Measurements from ENCODE around the gene DPH2.

Gene DPH2

DNA sequence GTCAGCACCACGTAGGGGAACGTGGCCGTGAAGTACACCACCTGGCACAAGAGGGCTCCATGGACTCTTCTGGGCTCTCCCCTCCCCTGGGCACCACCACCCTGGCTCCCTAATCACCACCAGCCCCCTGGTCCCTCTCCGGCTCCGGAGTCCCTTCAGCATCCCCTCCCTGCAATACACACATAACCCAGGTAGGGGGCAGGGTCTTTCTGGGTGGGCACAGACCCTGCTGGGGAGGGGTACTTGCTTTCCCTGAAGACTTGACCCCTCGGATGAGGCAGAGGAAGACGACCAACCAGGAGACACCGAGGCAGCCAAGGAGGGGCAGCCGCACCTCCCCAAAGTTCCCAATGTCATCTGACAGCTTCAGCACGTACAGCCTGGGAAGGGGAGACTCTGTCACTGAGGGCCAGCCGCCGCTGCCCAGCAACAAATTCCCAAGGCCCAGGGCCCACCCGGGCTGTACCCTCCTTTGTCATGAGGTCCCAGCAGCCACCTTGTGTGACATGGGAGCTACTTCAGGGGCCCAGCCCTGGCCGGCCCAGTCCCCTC lies 32.9 kb downstream of the DPH2 start:
- no peak for DNase-seq (ENCODE audit: low read depth)

DNA sequence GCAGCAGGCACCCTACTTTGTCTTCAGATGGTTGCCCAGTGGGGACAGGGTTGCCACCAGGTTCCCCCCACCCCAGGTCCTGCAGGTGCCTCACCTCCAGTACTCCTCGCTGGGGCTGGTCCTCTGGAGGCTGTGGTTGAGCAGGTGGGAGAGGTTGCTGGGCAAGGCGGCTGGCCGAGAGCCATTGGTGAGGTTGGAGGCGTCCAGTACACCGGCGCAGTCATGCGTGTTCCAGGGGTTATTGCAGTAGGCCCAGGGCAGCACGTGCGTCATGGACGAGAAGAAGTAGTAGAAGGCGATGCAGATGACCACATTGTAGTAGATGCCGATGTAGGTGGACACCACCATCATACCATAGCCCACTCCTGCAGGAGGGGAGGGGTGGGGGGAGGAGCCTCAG lies 38.4 kb downstream of the DPH2 start:
- no peak for DNase-seq (ENCODE audit: low read depth)

DNA sequence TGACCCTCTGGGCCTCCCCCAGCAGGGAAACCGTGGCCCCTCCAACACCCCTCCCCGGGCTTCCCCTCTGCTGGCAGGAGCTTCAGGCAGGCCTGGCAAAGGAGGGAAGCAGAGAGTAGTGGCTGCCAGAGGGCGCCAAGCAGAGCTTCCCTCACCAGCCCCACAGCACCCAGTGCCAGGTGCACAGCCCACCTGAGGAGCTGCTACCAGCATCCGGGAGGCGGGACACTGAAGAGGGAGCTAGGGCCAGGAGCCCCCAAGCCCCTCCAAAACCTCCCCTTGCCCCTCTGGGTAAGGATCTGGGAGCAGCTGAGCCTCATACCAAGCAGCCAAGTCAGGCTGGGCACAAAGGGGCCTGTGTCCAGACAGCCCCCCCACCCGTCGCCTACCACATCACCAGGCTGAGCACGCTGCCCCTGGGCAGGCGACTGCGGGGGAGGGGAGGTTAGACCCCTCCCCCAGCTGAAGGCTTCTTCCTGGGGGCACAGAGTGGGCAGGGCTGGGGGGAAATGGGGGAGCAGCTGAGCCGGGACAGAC lies 41.2 kb downstream of the DPH2 start:
- no peak for DNase-seq (ENCODE audit: low read depth)

DNA sequence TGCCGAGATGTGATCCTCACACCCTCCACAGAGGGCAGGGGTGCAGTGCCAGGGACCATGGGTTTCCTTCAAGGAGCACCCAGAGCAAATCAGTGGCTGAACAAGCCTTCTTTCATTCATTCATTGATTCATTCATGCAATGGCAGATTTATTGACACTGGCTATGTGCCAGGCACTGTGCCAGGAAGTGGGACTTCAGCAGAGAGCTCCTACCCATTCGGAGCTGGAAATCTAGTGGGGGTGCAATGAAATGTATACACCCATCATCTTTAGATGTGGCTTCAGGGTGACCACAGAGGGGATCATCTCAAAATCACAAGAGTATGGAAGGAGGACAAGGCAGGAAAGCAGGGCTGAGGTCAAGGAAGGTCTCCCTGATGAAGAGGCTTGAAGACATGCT lies 42.6 kb downstream of the DPH2 start:
- no peak for DNase-seq (ENCODE audit: low read depth)

DNA sequence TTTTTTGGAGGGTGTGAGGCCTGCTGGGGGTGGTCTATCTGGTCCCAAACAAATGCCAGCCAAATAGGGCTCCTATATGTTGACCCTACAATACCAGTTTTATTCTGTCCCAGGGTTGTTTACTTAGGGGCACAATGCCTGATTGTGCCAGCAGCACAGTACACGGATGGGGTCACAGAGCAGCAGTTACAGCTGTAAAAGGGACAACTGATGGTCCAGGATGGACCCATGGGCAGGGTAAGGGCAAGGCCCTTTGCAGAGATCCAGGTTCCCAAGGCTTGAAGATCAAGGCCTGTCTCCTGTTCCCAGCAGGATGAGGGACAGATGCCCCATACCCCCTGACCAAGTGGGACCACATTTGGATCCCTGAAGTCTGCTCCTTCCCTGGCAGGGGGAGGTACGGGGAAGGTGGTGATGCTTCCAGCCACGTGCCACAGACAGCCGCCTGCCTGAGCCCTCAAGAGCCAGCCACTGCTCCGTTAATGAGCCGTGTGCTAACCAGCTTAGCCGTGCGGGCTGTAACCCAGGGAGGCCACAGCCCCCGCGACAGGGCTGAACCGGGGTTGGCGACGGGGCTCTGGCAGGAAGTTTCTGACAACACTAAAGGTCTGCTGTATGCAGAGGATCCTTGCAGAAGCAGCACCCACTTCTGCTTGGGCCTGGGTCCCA lies 43.3 kb downstream of the DPH2 start:
- no peak for DNase-seq (ENCODE audit: low read depth)

DNA sequence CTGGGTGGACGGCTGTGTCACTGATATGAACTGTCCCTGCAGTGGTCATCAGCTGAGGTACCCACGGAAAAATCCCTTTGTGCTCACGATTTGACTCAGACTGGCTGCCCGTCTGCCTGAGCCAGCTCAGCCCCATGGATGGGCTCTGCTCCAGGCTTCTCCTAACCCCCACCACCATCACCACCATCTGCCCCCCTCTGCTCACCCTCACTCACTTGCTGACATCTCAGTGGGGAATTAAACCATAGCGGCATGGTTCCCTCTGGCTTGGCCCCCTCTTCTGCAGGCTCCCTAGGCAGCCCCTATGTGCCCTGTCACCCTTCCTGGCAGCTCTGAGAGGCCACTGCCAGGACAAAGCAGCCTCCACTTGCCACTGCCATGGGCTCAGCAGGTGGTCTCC lies 44.1 kb downstream of the DPH2 start:
- no peak for DNase-seq (ENCODE audit: low read depth)

DNA sequence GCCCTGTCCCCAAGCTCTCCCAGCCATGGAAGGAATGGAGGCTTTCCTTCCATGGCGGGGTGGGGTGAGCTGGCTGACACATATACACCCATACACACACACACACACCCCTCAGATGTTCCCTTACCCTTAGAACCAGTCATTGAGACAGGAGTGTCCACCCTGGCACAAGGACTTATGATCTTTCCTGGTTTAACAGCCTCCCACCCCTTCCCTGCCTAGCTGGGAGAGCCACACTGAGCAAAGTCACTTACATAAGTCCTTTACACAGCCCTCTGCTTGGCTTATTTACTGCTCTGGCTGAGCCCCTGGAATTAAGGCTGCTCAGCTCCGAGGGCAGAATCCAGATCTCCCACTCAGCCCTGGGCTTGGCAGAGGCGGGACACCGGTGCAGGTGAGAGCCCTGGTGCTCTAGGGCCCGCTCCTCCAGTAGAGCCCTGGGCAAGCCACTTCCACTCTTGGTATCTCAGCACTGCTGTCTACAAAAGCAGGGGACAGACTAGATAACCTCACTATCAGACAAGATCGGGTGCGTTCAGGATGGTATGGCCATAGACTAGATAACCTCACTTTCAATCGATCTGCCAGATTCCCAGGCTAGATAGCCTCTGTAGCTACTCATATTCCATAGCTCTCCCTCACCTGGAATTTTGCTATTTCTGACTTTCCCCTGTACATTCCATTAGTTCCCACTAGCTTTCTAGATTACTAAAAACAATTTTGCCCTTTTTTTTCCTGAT lies 44.7 kb downstream of the DPH2 start:
- DNase-seq (ENCODE audit: low read depth), result no peak

DNA sequence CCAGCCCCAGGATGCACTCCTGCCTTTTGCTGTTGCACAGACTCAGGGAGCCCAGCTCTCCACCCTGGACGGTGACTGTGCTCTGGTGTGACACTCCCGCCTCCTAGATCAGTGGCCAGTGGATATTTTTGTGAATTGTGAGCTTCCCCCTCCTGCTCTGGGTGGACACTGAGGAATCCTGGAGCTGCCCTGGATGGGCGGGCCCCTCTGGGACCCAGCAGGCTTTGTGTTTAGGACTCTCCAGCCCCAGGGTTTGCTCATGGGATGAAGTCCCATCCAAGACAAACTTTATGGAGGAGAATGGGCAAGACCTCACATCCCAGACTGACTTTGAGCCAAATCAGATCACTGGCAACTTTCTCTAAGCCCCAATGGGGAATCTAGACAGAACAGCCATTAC lies 45.4 kb downstream of the DPH2 start:
- DNase-seq (ENCODE audit: low read depth), result no peak

DNA sequence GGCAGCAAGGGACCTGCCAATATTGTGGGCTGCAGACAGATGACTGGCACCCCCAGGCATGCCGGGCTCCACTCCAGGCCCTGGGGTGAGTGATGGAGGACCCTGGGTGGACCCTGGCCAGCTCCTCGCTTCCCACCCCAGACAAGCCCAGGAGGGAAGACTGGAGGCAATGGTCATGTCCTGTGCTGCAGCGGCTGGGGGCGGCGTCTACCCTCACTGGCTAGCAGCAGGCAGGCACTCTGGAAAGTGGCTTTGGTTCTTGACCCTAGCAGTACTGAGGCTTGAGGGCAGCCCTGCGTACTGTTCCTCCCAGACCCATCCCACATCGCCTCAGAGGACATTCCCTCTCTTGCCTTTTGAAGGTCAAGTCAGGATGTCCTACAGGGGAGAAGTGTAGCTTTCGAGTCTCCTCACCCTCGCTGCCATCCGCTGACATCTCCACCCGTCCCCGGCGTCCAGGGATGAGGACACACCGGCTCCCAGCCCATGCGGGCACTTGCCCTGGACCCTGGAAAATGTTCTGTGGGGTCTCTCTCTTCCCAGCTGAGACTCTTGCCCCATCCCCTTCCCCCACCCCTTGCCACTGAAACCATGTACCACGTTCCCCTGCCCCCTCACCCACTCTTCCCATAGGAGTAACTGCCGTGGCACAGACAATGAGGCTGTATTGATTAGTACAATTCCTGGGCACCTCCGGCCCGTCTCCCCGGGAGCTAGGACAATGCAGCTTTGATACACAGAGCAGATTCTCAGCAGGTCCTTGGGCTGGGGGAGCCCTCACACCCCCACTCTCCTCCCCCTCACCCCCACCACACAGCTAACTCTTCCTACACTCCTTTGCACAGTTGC lies 46.5 kb downstream of the DPH2 start:
- no peak for DNase-seq (ENCODE audit: low read depth)

DNA sequence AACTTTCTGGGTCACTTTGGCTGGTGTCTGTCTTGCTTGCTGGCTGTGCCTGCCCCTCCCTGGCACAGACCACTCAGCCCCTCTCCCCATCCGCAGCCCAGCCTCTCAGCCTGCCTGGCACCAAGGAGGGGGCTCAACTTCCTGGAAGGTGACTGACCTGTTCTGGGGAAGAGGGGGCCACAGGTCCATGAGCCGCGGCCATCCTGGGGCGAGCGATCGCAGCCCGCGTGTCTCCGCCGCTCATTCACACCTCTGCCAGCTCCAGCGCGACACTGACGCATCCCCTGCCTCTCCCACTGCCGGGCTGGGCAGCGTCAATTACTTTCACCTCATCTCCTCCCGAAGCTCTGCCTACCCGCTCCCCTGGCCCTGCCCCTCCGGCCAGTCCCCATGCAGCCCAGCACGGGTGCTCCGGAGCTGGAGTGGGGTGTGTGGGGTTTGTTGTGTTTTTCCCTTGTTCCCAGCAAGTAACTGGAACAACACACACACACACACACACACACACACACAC lies 47.1 kb downstream of the DPH2 start:
- DNase-seq (ENCODE audit: low read depth), result no peak

DNA sequence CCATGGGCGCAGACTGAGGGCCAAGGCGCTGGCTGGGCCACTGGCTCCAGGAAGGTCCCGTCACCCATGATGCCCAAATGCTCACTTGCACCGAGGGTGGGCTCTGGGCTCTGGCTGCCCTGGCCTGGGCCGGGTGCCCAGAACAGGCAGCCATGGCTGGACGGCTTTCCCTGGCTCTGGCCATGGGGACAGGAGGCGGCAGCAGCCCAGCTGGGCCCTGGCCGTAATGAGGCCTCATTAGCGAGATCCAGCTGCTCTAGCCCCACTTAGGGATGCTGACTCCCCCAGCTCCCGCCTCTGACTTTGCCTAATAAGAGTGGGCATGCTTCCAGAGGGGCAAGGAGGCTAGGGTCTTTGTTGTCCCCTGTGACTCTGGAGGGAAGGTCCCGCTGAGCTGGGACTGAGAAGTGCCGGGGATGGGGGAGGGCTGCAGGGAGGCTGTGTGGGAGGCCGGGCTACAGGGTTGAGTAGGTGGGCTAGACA lies 49.7 kb downstream of the DPH2 start:
- DNase-seq (ENCODE audit: low read depth), result no peak

DNA sequence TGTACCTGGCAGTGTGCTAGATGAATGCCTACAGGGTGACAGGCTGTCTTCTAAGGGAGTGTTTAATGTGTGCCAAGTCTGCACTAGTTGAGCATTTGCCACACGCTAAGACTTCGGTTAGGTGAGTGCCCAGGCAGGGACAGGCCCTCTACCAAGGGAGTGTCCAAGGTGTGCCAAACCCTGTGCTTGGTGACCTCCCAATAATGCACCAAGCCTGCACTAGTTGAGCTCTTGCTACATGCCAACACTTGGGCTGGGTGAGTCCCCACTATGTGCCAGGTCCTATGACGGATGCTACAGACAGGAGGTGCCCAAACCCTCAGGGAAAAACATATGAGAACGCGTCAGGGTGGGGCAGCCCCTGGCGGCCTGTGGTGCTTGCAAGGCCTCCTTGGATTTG lies 50.7 kb downstream of the DPH2 start:
- DNase-seq (ENCODE audit: low read depth), result no peak

DNA sequence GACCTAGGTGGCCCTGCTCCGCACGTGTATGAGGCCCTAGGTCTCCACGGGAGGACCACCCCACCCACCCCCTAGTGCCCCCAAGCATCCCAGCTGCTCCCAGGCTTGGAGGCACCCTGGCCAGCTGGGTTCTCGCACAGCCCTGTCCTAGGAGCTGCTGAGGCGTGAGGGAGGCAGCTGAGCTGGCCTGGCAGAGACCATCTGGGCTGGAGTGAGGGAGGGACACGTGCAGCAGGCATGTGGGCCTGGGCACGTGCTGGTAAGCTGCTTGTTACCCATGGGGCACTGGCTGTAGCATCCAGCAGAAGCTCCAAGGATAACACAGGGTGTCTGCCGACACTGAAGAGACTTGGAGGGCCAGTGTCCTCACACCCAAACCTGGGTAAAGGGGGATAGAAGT lies 51.3 kb downstream of the DPH2 start:
- DNase-seq (ENCODE audit: low read depth), result no peak

DNA sequence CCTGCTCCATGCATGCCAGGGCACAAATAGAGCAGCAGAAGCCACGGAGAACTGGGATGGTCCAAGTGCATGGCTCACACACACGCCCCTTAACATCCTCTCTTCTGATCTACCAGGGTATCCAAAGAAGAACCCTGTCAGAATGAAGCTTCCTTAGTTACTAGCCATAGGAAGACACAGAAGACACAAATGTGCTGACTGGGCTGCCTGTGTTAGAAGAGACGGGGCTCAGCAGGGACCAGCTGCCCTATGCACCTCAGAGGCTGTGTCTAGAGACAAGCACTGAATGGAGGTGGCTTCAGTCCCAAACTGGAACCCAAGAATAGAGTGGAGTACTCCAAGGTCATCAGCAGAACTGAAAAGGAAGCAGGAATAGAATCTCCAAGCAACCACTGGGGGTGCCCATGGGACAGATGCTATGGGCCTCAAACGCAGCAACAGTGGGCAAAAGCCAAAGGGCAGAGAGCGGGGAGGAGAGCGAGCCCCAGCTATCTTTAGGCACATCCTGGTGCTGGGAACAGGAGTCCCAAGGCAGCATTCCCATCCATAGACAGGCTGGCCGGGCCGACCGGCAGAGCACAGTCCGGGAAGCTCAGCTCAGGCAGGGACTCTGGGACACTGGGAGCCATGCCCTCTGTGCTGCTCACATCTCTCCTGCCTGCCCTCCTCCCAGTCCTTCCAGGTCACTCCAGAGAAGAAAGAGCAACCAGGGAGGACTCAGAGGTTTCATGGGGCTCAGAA lies 51.9 kb downstream of the DPH2 start:
- no peak for DNase-seq (ENCODE audit: low read depth)
